Uterus (tissue), 2 donors: ENCODE measurements around the gene DUOX2.

ENCODE experiments used
- CTCF ChIP-seq, 4 experiments: fragments of 200-600 bp in 2 of 4; fragments of 450-650 bp in 2 of 4; sonication (generic) in 2 of 4; IDR thresholded peaks; one replicate each; pipeline ENCODE4 v1.5.1; 2016 to 2019; ENCODE audit warnings: antibody characterized with exemption in 4 of 4, mild to moderate bottlenecking in 2 of 4, moderate library complexity in 1 of 4
- POLR2A ChIP-seq, 2 donors: fragments of 450-650 bp; IDR thresholded peaks; one replicate each; pipeline ENCODE4 v1.6.1; 2016; ENCODE audit warnings: antibody characterized with exemption in 2 of 2, mild to moderate bottlenecking in 1 of 2, moderate library complexity in 1 of 2

- TF ChIP-seq POLR2A (IDR thresholded peaks at IDR 0.05) (no peak), CTCF (IDR thresholded peaks at IDR 0.05) (no peak)
These were observed 14.3 kb downstream of the DUOX2 start for GRCh38 chr15:45099549-45100165.
